ENCODE results near the gene DGKE. TPM values are rescaled to one million over a fixed set of nuclear protein-coding genes. Genes with fewer than 3 reads are reported as not detected.

Gene DGKE
- total RNA-seq, 4 donors from 2014 or later: 7.1 to 12.5 (median 11.1) TPM

- TF ChIP-seq EP300 (IDR thresholded peaks at IDR 0.05): no peak
- no peak for TF ChIP-seq POLR2A (IDR thresholded peaks at IDR 0.05; ENCODE audit: low read depth)
- TF ChIP-seq CTCF (IDR thresholded peaks at IDR 0.05): no peak
- TF ChIP-seq POLR2AphosphoS5 (IDR thresholded peaks at IDR 0.05): no peak
- H3K27ac ChIP-seq (replicated peaks in 1 of 4): no peak overlapping the region
- intact Hi-C loops (cut with DNase I): no loop called here
- WGBS: 83% methylated on average over 6 of the region's 6 CpGs
- DNase-seq (ENCODE audit: extremely low spot score): no peak
- peaks cover 9 to 27% (median 20%) of the 10 kb centered on the region in 4 donors for H3K36me3 ChIP-seq
- peaks cover 0 to 10% (median 5%) of the 10 kb centered on the region in 4 donors for H3K9me3 ChIP-seq
- no peaks in the 10 kb centered on the region for H3K4me1 ChIP-seq
- no peak overlapping the region for H3K4me3 ChIP-seq
- no peaks in the 10 kb centered on the region for H3K27me3 ChIP-seq
Observed at GRCh38 chr17:56884483-56885311, 50.7 kb downstream of the DGKE start.

- Histone ChIP-seq H3K27ac (replicated peaks in 1 of 4) (no peak overlapping the region), H3K9me3 (peaks cover 0 to 10% (median 5%) of the 10 kb centered on the region in 4 donors)
- intact Hi-C loops (cut with DNase I): no loop called here
Observed at GRCh38 chr17:56885312-56885657, 51.3 kb downstream of the DGKE start.

GRCh38 chr17:56886288-56886731, 52.4 kb downstream of the DGKE start:
- Histone ChIP-seq H3K36me3 (peaks cover 24 to 43% (median 36%) of the 10 kb centered on the region in 4 donors), H3K4me3 (no peak overlapping the region), H3K27me3 (no peaks in the 10 kb centered on the region), H3K4me1 (no peaks in the 10 kb centered on the region), H3K27ac (replicated peaks in 1 of 4) (no peak overlapping the region), H3K9me3 (peaks cover 0 to 10% (median 5%) of the 10 kb centered on the region in 4 donors)
- WGBS: 77% methylated on average over 2 of the region's 2 CpGs
- intact Hi-C loops (cut with DNase I): no loop called here
- no peak for TF ChIP-seq EP300 (IDR thresholded peaks at IDR 0.05)
- TF ChIP-seq POLR2AphosphoS5 (IDR thresholded peaks at IDR 0.05): no peak
- TF ChIP-seq POLR2A (IDR thresholded peaks at IDR 0.05; ENCODE audit: low read depth): no peak
- TF ChIP-seq CTCF (IDR thresholded peaks at IDR 0.05): no peak
- DNase-seq (ENCODE audit: extremely low spot score): no peak

More at GRCh38 chr17:56885312-56885657, 51.3 kb downstream of the DGKE start:
- Histone ChIP-seq H3K27me3 (no peaks in the 10 kb centered on the region), H3K36me3 (peaks cover 13 to 32% (median 26%) of the 10 kb centered on the region in 4 donors), H3K4me3 (no peak overlapping the region), H3K4me1 (no peaks in the 10 kb centered on the region)
- no peak for TF ChIP-seq EP300 (IDR thresholded peaks at IDR 0.05)
- no peak for TF ChIP-seq POLR2AphosphoS5 (IDR thresholded peaks at IDR 0.05)
- no peak for TF ChIP-seq POLR2A (IDR thresholded peaks at IDR 0.05; ENCODE audit: low read depth)
- TF ChIP-seq CTCF (IDR thresholded peaks at IDR 0.05): no peak
- DNase-seq (ENCODE audit: extremely low spot score): no peak
- 81% methylated on average over 2 of the region's 2 CpGs for WGBS

GRCh38 chr17:56887105-56887504, 53.2 kb downstream of the DGKE start:
- DNase-seq (ENCODE audit: extremely low spot score): no peak
- Histone ChIP-seq H3K9me3 (peaks cover 0 to 10% (median 5%) of the 10 kb centered on the region in 4 donors), H3K27me3 (no peaks in the 10 kb centered on the region), H3K4me1 (no peaks in the 10 kb centered on the region), H3K4me3 (no peak overlapping the region), H3K36me3 (peaks cover 25 to 51% (median 44%) of the 10 kb centered on the region in 4 donors), H3K27ac (replicated peaks in 1 of 4) (no peak overlapping the region)
- TF ChIP-seq POLR2A (IDR thresholded peaks at IDR 0.05; ENCODE audit: low read depth) (no peak), EP300 (IDR thresholded peaks at IDR 0.05) (no peak), CTCF (IDR thresholded peaks at IDR 0.05) (no peak), POLR2AphosphoS5 (IDR thresholded peaks at IDR 0.05) (no peak)
- WGBS: 99% methylated on average over 5 of the region's 5 CpGs
- intact Hi-C loops (cut with DNase I): no loop called here
